H9 (cell line): ENCODE results near the gene TIMM13. TPM values are rescaled to one million over a fixed set of nuclear protein-coding genes. Genes with fewer than 3 reads are reported as not detected.

Experiments
- DNase-seq: peaks from one replicate; pipeline ENCODE4 v3.0.0-alpha.2; 2017
- H2AFZ ChIP-seq: one replicate; pipeline ENCODE4 v1.6.1; 2013; ENCODE audit warnings: mild to moderate bottlenecking, low read length, control low read depth, moderate library complexity
- H2AK5ac ChIP-seq: 2 replicates; pipeline ENCODE4 v1.6.1; 2013; ENCODE audit warnings: low read length, control low read depth, mixed read lengths; ENCODE audit not compliant: insufficient read length
- H2BK120ac ChIP-seq: one replicate; pipeline ENCODE4 v1.6.1; 2013; ENCODE audit warnings: low read depth, mild to moderate bottlenecking, low read length, control low read depth, inconsistent platforms; ENCODE audit not compliant: poor library complexity, severe bottlenecking
- H2BK12ac ChIP-seq: 2 replicates; pipeline ENCODE4 v1.6.1; 2013; ENCODE audit warnings: low read length, control low read depth, mixed read lengths, low read depth; ENCODE audit not compliant: insufficient read length
- H2BK15ac ChIP-seq: 2 replicates; pipeline ENCODE4 v1.6.1; 2013; ENCODE audit warnings: low read depth, low read length, control low read depth
- H2BK20ac ChIP-seq: one replicate; pipeline ENCODE4 v1.6.1; 2013; ENCODE audit warnings: low read depth, mild to moderate bottlenecking, low read length, control low read depth, inconsistent platforms; ENCODE audit not compliant: poor library complexity, severe bottlenecking
- H2BK5ac ChIP-seq: 2 replicates; pipeline ENCODE4 v1.6.1; 2013; ENCODE audit warnings: low read length, control low read depth, mixed read lengths; ENCODE audit not compliant: insufficient read length
- H3K14ac ChIP-seq: 2 replicates; pipeline ENCODE4 v1.6.1; 2013; ENCODE audit warnings: low read length, control low read depth; ENCODE audit not compliant: insufficient read depth
- H3K18ac ChIP-seq: 2 replicates; pipeline ENCODE4 v1.6.1; 2013; ENCODE audit warnings: low read depth, mild to moderate bottlenecking, mixed read lengths, low read length, control low read depth; ENCODE audit not compliant: insufficient read length
- H3K23ac ChIP-seq: 2 replicates; pipeline ENCODE4 v1.6.1; 2013; ENCODE audit warnings: low read length, control low read depth, mixed read lengths, low read depth; ENCODE audit not compliant: insufficient read length
- H3K23me2 ChIP-seq: 2 replicates; pipeline ENCODE4 v1.6.1; 2013; ENCODE audit warnings: low read depth, mild to moderate bottlenecking, mixed read lengths, low read length, control low read depth; ENCODE audit not compliant: insufficient read length, poor library complexity, severe bottlenecking
- H3K27ac ChIP-seq: 2 replicates; pipeline ENCODE4 v1.5.1; 2013; ENCODE audit warnings: low read length, control low read depth, mixed read lengths, low read depth; ENCODE audit not compliant: insufficient read length
- H3K27me3 ChIP-seq: 2 replicates; pipeline ENCODE4 v1.6.1; 2013; ENCODE audit warnings: low read length, control low read depth, inconsistent platforms; ENCODE audit not compliant: insufficient read depth
- H3K4ac ChIP-seq: 2 replicates; pipeline ENCODE4 v1.6.1; 2013; ENCODE audit warnings: low read depth, mild to moderate bottlenecking, control low read depth, inconsistent platforms, low read length, moderate library complexity
- H3K4me1 ChIP-seq: 2 replicates; pipeline ENCODE4 v1.6.1; 2013; ENCODE audit warnings: low read length, control low read depth, inconsistent platforms; ENCODE audit not compliant: insufficient read depth
- H3K4me2 ChIP-seq: 2 replicates; pipeline ENCODE4 v1.6.1; 2013; ENCODE audit warnings: low read length, control low read depth, mixed read lengths; ENCODE audit not compliant: insufficient read length, insufficient read depth
- H3K56ac ChIP-seq: 2 replicates; pipeline ENCODE4 v1.6.1; 2013; ENCODE audit warnings: low read depth, mild to moderate bottlenecking, mixed read lengths, low read length, control low read depth; ENCODE audit not compliant: insufficient read length
- H3K79me1 ChIP-seq: 2 replicates; pipeline ENCODE4 v1.6.1; 2013; ENCODE audit warnings: low read depth, mild to moderate bottlenecking, moderate library complexity, low read length, control low read depth, inconsistent platforms; ENCODE audit not compliant: insufficient read depth, poor library complexity, severe bottlenecking
- H3K79me2 ChIP-seq: 2 replicates; pipeline ENCODE4 v1.6.1; 2013; ENCODE audit warnings: low read length, control low read depth, inconsistent platforms; ENCODE audit not compliant: insufficient read depth
- H3K9ac ChIP-seq: 2 replicates; pipeline ENCODE4 v1.6.1; 2013; ENCODE audit warnings: low read length, control low read depth, mixed read lengths; ENCODE audit not compliant: insufficient read length; ENCODE audit errors: extremely low read depth
- H3K9me3 ChIP-seq: one replicate; pipeline ENCODE4 v1.6.1; 2013; ENCODE audit warnings: low read depth, low read length, inconsistent platforms; ENCODE audit not compliant: control insufficient read depth
- H3T11ph ChIP-seq: one replicate; pipeline ENCODE4 v1.6.1; 2013; ENCODE audit warnings: mild to moderate bottlenecking, low read length, control low read depth, inconsistent platforms
- H4K20me1 ChIP-seq: one replicate; pipeline ENCODE4 v1.6.1; 2013; ENCODE audit not compliant: control insufficient read depth, insufficient read length, insufficient read depth
- H4K5ac ChIP-seq: 2 replicates; pipeline ENCODE4 v1.6.1; 2013; ENCODE audit warnings: low read depth, mild to moderate bottlenecking, mixed read lengths, low read length, control low read depth; ENCODE audit not compliant: insufficient read length
- H4K8ac ChIP-seq: replicated peaks from 2 replicates; pipeline ENCODE4 v1.6.1; 2013; ENCODE audit warnings: low read length, control low read depth, mixed read lengths, low read depth; ENCODE audit not compliant: insufficient read length
- H4K91ac ChIP-seq: 2 replicates; pipeline ENCODE4 v1.6.1; 2013; ENCODE audit warnings: low read depth, mild to moderate bottlenecking, moderate library complexity, mixed read lengths, low read length, control low read depth; ENCODE audit not compliant: insufficient read length
- H3K27ac Mint-ChIP-seq, 3 experiments: 2 replicates in 2 of 3; 3 replicates in 1 of 3; pipeline ENCODE4 v1.8.0; 2020 to 2021; ENCODE audit warnings: mixed read lengths in 3 of 3, mild to moderate bottlenecking in 1 of 3, moderate library complexity in 1 of 3
- H3K27me3 Mint-ChIP-seq: 2 replicates; pipeline ENCODE4 v1.8.0; 2021; ENCODE audit warnings: low read depth, mild to moderate bottlenecking, moderate library complexity, mixed read lengths
- H3K36me3 Mint-ChIP-seq, 3 experiments: 2 replicates in 2 of 3; 3 replicates in 1 of 3; pipeline ENCODE4 v1.8.0; 2020 to 2021; ENCODE audit warnings: low read depth in 3 of 3, mixed read lengths in 3 of 3; ENCODE audit not compliant: insufficient read depth in 1 of 3
- H3K4me1 Mint-ChIP-seq, 2 experiments: 2 replicates each; pipeline ENCODE4 v1.8.0; 2020; ENCODE audit warnings: mixed read lengths in 2 of 2
- H3K4me3 Mint-ChIP-seq, 2 experiments: 2 replicates in 1 of 2; 3 replicates in 1 of 2; pipeline ENCODE4 v1.8.0; 2020 to 2021; ENCODE audit warnings: mild to moderate bottlenecking in 2 of 2, mixed read lengths in 2 of 2, moderate library complexity in 1 of 2
- H3K9me3 Mint-ChIP-seq, 2 experiments: 2 replicates in 1 of 2; 3 replicates in 1 of 2; pipeline ENCODE4 v1.8.0; 2020; ENCODE audit warnings: mild to moderate bottlenecking in 2 of 2, mixed read lengths in 2 of 2, moderate library complexity in 1 of 2
- CTCF ChIP-seq: fragments of 200-600 bp; sonication (generic); conservative IDR thresholded peaks from 3 replicates; pipeline ENCODE4 v1.8.0; 2021; ENCODE audit warnings: antibody characterized with exemption, mild to moderate bottlenecking
- WGBS: extraction: QIAGEN DNeasy Blood & Tissue Kit; methylation state at CpG from one replicate; pipeline ENCODE4 v1.1.7; 2013; ENCODE audit warnings: missing lambda C conversion rate, low lambda C conversion rate, mixed read lengths; ENCODE audit not compliant: insufficient read length; ENCODE audit errors: extremely low coverage; 5-methylcytosine and 5-hydroxymethylcytosine counted together
- total RNA-seq: library from RNA; stranded (reverse); gene quantifications from 2 replicates; pipeline ENCODE4 v1.2.1, GENCODE V29; 2021

TIMM13 gene
- total RNA-seq, 1 experiment from 2014 or later = 214 TPM

- peaks cover 1% of the 10 kb centered on the region; the same call in 1 of the 2 replicates for H3K27me3 Mint-ChIP-seq
- H2BK15ac ChIP-seq = no peak overlapping the region
- H2BK120ac ChIP-seq = no peak overlapping the region
- no peak overlapping the region for H2BK20ac ChIP-seq
- H4K20me1 ChIP-seq = no peaks in the 10 kb centered on the region
- no peak overlapping the region for H4K5ac ChIP-seq
- no peak for DNase-seq
- no peaks in the 10 kb centered on the region for H3K79me1 ChIP-seq
- H3K9me3 Mint-ChIP-seq = no peaks in the 10 kb centered on the region
- no peaks in the 10 kb centered on the region for H3K9me3 ChIP-seq
- no peak overlapping the region for H2BK12ac ChIP-seq
- H3K23ac ChIP-seq = no peak overlapping the region
- no peak overlapping the region for H3K27ac ChIP-seq
- H3T11ph ChIP-seq = no peak overlapping the region
- no peak overlapping the region for H3K4me3 Mint-ChIP-seq
- H3K27ac Mint-ChIP-seq = no peak overlapping the region; a peak in 1 of 7 replicates
- H3K9ac ChIP-seq = no peak overlapping the region
- H3K36me3 Mint-ChIP-seq = peaks cover 19 to 55% (median 52%) of the 10 kb centered on the region in 3 experiments; a peak in 6 of 7 replicates
- H3K4ac ChIP-seq = no peak overlapping the region
- no peaks in the 10 kb centered on the region for H3K27me3 ChIP-seq
- no peak overlapping the region for H4K8ac ChIP-seq
- H3K4me2 ChIP-seq = no peak overlapping the region
- no peak for TF ChIP-seq CTCF
- peak overlapping the region; percentile 23 for H2BK5ac ChIP-seq
- no peaks in the 10 kb centered on the region for H3K79me2 ChIP-seq
- H3K23me2 ChIP-seq = no peaks in the 10 kb centered on the region
- no peak overlapping the region for H2AK5ac ChIP-seq
- WGBS = no CpG with 5 or more reads among the region's 42 CpGs
- no peak overlapping the region for H4K91ac ChIP-seq
- H2AFZ ChIP-seq = no peak overlapping the region
- no peak overlapping the region for H3K18ac ChIP-seq
- peaks cover under 1 to 3% of the 10 kb centered on the region in 2 experiments; a peak in 2 of 4 replicates for H3K4me1 Mint-ChIP-seq
- no peak overlapping the region for H3K14ac ChIP-seq
- no peaks in the 10 kb centered on the region for H3K4me1 ChIP-seq
- no peak overlapping the region for H3K56ac ChIP-seq
These were observed 7.4 kb upstream of the TIMM13 start for GRCh38 chr19:2434721-2435265.
